ENCODE results near the gene POLN. TPM values are rescaled to one million over a fixed set of nuclear protein-coding genes. Genes with fewer than 3 reads are reported as not detected.
A peak's percentile ranks its signal among the peaks of the same experiment; 100 is the strongest.
"Not testable (repeated sequence)": the region's sequence is repeated elsewhere in the genome, so short reads cannot be mapped to it uniquely, and the experiment has no call there.

Gene POLN
- total RNA-seq, 2 experiments from 2014 or later: 5.5 to 5.6 TPM

DNA sequence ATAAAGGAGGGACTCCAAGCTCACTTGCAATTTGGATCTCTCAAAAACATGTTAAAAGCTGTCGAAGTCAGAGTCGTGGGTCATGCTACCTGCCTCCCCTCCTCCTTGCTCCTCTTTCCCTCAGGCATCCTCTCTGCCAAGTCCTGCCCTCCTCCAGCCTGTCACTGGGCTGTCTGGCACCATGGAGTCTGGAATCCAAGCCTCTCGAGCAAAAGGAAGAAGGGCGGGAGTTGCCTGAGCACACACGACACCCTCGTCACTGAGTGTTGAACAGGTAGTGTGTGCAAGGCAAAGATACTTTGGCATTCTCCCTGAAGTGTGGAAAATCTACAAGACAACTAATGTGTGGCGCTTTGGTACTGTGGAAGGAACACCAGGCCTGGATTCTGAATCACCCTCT lies 62.2 kb downstream of the POLN start:
- no peaks in the 10 kb centered on the region for H3K9me3 Mint-ChIP-seq (ENCODE audit: low read depth)
- no peaks in the 10 kb centered on the region for H3K27me3 Mint-ChIP-seq
- H3K27ac Mint-ChIP-seq: no peak overlapping the region
- H3K4me3 Mint-ChIP-seq: no peak overlapping the region
- peaks cover 6% of the 10 kb centered on the region for H3K4me1 Mint-ChIP-seq
- CTCF ChIA-PET: interaction anchor here (1.4 kb wide), 1 partner anchor 18 kb away, joined by 3 read pairs; no protein-coding TSS in a partner anchor
- DNase-seq: no peak
- ATAC-seq: no peak
- H3K36me3 Mint-ChIP-seq: peaks cover 13% of the 10 kb centered on the region

GRCh38 chr4:2178986-2179385 lies 62.9 kb downstream of the POLN start:
- ATAC-seq (no peak), DNase-seq (no peak)
- no peak overlapping the region for H3K4me3 Mint-ChIP-seq

DNA sequence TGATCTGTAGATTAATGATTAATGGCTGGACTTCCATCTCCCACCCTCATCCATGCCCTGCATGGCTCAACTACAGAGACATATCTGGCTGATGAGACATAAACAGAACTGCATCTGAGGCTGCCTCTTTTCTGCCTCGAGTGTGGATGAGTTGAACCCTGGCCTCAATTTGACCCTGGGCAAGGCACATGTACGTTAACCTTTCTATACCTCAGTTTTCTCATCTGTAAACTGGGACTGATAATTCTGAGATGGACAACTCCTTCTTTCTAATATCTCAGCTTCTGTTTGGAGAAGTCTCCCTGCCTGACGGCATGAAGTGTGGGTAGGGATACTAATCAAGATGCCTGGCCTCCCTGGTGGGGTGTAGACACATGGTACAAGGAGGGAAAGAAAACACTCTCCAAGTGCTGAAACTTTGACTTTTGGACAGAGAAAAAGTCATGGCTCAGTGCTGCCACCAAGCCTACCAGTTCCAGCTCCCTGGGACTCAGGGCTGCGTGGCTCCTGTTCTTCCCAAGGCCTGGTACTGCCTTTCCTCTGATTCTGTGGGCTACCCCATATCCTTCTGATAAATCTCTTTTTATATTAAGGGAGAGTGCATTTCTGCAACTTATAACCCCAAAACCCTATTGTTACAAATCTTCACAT lies 64.4 kb downstream of the POLN start:
- Mint-ChIP-seq H3K9me3 (ENCODE audit: low read depth) (no peaks in the 10 kb centered on the region), H3K4me1 (peaks cover 10% of the 10 kb centered on the region), H3K27me3 (no peaks in the 10 kb centered on the region), H3K4me3 (no peak overlapping the region), H3K36me3 (peaks cover 8% of the 10 kb centered on the region), H3K27ac (no peak overlapping the region)
- DNase-seq: no peak
- CTCF ChIA-PET: interaction anchor here (1.2 kb wide), 1 partner anchor 18 kb away, joined by 4 read pairs; no protein-coding TSS in a partner anchor
- ATAC-seq: no peak

More at GRCh38 chr4:2178986-2179385, 62.9 kb downstream of the POLN start:
- H3K27ac Mint-ChIP-seq: no peak overlapping the region
- no peaks in the 10 kb centered on the region for H3K9me3 Mint-ChIP-seq (ENCODE audit: low read depth)
- H3K27me3 Mint-ChIP-seq: no peaks in the 10 kb centered on the region
- peaks cover 4% of the 10 kb centered on the region for H3K4me1 Mint-ChIP-seq
- H3K36me3 Mint-ChIP-seq: peaks cover 13% of the 10 kb centered on the region
- CTCF ChIA-PET: no interaction called here

GRCh38 chr4:2175990-2176698 lies 65.8 kb downstream of the POLN start:
- CTCF ChIA-PET: no interaction called here
- Mint-ChIP-seq H3K4me1 (peaks cover 20% of the 10 kb centered on the region), H3K27me3 (no peaks in the 10 kb centered on the region), H3K9me3 (ENCODE audit: low read depth) (no peaks in the 10 kb centered on the region), H3K4me3 (no peak overlapping the region), H3K36me3 (peaks cover 1% of the 10 kb centered on the region), H3K27ac (no peak overlapping the region)
- ATAC-seq: no peak
- no peak for DNase-seq

- no peak overlapping the region for H3K4me3 Mint-ChIP-seq
- H3K27me3 Mint-ChIP-seq: no peaks in the 10 kb centered on the region
- H3K9me3 Mint-ChIP-seq (ENCODE audit: low read depth): no peaks in the 10 kb centered on the region
- H3K4me1 Mint-ChIP-seq: peaks cover 20% of the 10 kb centered on the region
- H3K27ac Mint-ChIP-seq: no peak overlapping the region
- peaks cover 2% of the 10 kb centered on the region for H3K36me3 Mint-ChIP-seq
- ATAC-seq: no peak
- CTCF ChIA-PET: no interaction called here
- no peak for DNase-seq
Observed at GRCh38 chr4:2174061-2174460, 67.9 kb downstream of the POLN start.

- CTCF ChIA-PET: no interaction called here
- Mint-ChIP-seq H3K4me3 (peak overlapping the region; percentile 21), H3K27ac (peak overlapping the region; percentile 81), H3K27me3 (no peaks in the 10 kb centered on the region), H3K36me3 (peaks cover 2% of the 10 kb centered on the region), H3K9me3 (ENCODE audit: low read depth) (no peaks in the 10 kb centered on the region), H3K4me1 (peaks cover 20% of the 10 kb centered on the region)
- peak; percentile 13 for ATAC-seq
- no peak for DNase-seq
Observed at GRCh38 chr4:2172627-2173231, 69.2 kb downstream of the POLN start.

DNA sequence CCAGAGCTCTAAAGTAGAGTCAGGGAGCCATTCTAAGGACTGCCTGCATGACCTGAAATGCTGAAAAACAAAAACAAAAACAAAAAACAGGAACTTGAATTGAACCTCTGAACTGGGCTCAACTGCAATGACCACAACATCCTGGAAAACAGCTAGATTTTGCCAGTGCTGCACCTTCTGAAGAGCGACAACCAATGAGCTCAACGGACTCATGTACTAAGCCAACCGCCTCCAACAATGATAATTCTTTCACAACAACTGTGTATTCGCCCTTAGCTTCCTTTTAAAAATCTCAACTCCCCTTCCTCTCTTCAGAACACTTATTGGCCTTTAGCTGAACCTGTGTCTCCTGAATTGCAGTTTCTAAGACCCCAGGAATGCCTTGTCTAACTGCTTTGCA lies 69.8 kb downstream of the POLN start:
- peaks cover 20% of the 10 kb centered on the region for H3K4me1 Mint-ChIP-seq

GRCh38 chr4:2168469-2169319 lies 73.2 kb downstream of the POLN start:
- Mint-ChIP-seq H3K27me3 (no peaks in the 10 kb centered on the region), H3K36me3 (peaks cover 3% of the 10 kb centered on the region), H3K4me1 (peaks cover 18% of the 10 kb centered on the region), H3K9me3 (ENCODE audit: low read depth) (no peaks in the 10 kb centered on the region), H3K4me3 (no peak overlapping the region), H3K27ac (peak overlapping the region; percentile 0)
- CTCF ChIA-PET: interaction anchor here (1.0 kb wide), 1 partner anchor 24 kb away, joined by 3 read pairs; no protein-coding TSS in a partner anchor
- ATAC-seq (no peak), DNase-seq (no peak)

More for the DNA sequence above, 69.8 kb downstream of the POLN start:
- Mint-ChIP-seq H3K4me3 (peak overlapping the region; percentile 21), H3K9me3 (ENCODE audit: low read depth) (no peaks in the 10 kb centered on the region), H3K27ac (peak overlapping the region; percentile 81), H3K36me3 (peaks cover 2% of the 10 kb centered on the region), H3K27me3 (no peaks in the 10 kb centered on the region)
- peak; percentile 81 for ATAC-seq
- peak; percentile 62 for DNase-seq
- CTCF ChIA-PET: no interaction called here

DNA sequence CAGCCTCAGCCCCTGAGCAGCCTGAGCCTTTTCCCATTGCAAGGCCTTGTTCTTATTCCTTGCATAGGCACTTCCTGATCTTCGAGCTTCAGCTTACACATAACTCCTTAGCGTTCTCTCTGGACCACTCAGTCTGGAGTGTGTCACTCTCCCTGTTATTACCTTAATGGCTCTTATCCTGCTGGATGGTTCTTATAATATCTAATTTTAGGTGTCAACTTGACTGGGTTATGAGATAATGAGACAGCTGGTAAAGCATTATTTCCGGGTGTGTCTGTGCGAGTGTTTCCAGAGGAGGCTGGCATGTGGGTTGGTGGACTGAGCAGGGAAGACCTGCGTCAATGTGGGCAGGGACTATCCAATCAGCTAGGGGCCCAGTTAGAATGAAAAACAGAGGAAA lies 75.7 kb downstream of the POLN start:
- Mint-ChIP-seq H3K9me3 (ENCODE audit: low read depth) (no peaks in the 10 kb centered on the region), H3K27me3 (no peaks in the 10 kb centered on the region), H3K36me3 (peaks cover 3% of the 10 kb centered on the region), H3K27ac (no peak overlapping the region), H3K4me3 (no peak overlapping the region), H3K4me1 (no peaks in the 10 kb centered on the region)
- ATAC-seq (no peak), DNase-seq (no peak)
- CTCF ChIA-PET: no interaction called here

- ATAC-seq (no peak), DNase-seq (no peak)
- no peaks in the 10 kb centered on the region for H3K27me3 Mint-ChIP-seq
- no peak overlapping the region for H3K4me3 Mint-ChIP-seq
- H3K27ac Mint-ChIP-seq: no peak overlapping the region
- CTCF ChIA-PET: no interaction called here
- no peaks in the 10 kb centered on the region for H3K4me1 Mint-ChIP-seq
- H3K36me3 Mint-ChIP-seq: peaks cover 2% of the 10 kb centered on the region
- H3K9me3 Mint-ChIP-seq (ENCODE audit: low read depth): no peaks in the 10 kb centered on the region
Observed at GRCh38 chr4:2165391-2165790, 76.5 kb downstream of the POLN start.

DNA sequence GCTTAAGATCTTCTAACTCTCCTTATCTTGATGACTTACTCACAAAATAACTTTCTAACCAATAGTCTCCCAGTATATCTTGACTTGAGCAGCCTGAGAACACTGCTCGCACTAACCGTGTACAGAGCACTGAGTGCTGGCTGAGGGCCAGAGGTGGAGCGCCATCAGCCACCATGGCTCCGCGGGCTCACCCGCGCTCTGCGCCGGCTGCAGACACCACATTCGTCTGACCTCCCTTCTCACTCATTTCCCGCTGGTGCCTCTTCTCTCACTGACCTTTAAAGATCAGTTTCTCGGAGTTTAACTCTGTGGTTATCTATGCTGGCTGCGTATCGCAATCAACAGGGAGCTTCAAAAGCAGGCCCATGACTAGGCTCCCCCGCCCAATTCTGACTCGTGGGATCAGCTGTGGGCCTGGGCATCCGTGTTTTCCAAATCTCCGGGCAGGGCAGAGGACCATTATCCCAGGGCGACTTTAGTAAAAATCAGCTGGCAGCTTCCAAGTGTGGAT lies 78.6 kb downstream of the POLN start:
- Mint-ChIP-seq H3K27me3 (no peaks in the 10 kb centered on the region), H3K4me1 (no peaks in the 10 kb centered on the region), H3K9me3 (ENCODE audit: low read depth) (no peaks in the 10 kb centered on the region), H3K36me3 (peaks cover 2% of the 10 kb centered on the region), H3K27ac (no peak overlapping the region), H3K4me3 (no peak overlapping the region)
- no peak for DNase-seq
- CTCF ChIA-PET: no interaction called here
- no peak for ATAC-seq

- ATAC-seq; H3K27ac Mint-ChIP-seq; H3K9me3 Mint-ChIP-seq (ENCODE audit: low read depth); H3K27me3 Mint-ChIP-seq; CTCF ChIA-PET; DNase-seq; H3K4me1 Mint-ChIP-seq; H3K4me3 Mint-ChIP-seq; H3K36me3 Mint-ChIP-seq: not testable (repeated sequence)
Observed at GRCh38 chr4:2161092-2161703, 80.7 kb downstream of the POLN start.

DNA sequence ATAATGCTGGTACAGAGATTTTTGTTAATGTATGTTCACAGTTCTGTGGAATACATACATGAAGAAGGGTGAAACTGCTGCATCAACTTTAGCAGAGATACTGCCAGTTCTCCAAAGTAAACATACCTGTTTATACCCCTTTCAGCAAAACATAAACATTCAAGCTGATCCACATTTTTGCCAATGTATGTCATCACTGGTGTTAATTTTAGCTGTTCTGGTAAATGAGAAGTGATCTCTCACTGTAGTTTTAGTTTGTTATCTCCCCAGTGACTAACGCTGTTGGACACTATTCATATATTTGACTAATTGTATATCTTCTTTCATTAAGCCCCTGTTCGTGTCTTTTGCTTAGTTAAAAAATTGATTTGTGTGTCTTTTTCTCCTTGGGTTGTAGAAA lies 82.0 kb downstream of the POLN start:
- Mint-ChIP-seq H3K4me3 (no peak overlapping the region), H3K36me3 (peaks cover 1% of the 10 kb centered on the region), H3K4me1 (no peaks in the 10 kb centered on the region), H3K27ac (no peak overlapping the region), H3K27me3 (no peaks in the 10 kb centered on the region), H3K9me3 (ENCODE audit: low read depth) (no peaks in the 10 kb centered on the region)
- CTCF ChIA-PET: interaction anchor here (1.7 kb wide), 1 partner anchor 18 kb away, joined by 4 read pairs; no protein-coding TSS in a partner anchor
- DNase-seq (no peak), ATAC-seq (no peak)

Measured in activated CD8-positive, alpha-beta memory T cell treated with anti-CD3 and anti-CD28 coated beads, Interleukin-2, amount 10 ng/mL, durations not matched to agents 7 days and 5 days (primary cell).